Measurements from ENCODE around the gene SSC4D. TPM values are rescaled to one million over a fixed set of nuclear protein-coding genes. Genes with fewer than 3 reads are reported as not detected.

Gene SSC4D
- total and polyA plus RNA-seq, 9 of the 15 experiments (the other 6 are each of a cell fraction or from before 2014, with no cell fraction given) = 0.06 to 1.1 (median 0.85) TPM; not detected in 1

DNA sequence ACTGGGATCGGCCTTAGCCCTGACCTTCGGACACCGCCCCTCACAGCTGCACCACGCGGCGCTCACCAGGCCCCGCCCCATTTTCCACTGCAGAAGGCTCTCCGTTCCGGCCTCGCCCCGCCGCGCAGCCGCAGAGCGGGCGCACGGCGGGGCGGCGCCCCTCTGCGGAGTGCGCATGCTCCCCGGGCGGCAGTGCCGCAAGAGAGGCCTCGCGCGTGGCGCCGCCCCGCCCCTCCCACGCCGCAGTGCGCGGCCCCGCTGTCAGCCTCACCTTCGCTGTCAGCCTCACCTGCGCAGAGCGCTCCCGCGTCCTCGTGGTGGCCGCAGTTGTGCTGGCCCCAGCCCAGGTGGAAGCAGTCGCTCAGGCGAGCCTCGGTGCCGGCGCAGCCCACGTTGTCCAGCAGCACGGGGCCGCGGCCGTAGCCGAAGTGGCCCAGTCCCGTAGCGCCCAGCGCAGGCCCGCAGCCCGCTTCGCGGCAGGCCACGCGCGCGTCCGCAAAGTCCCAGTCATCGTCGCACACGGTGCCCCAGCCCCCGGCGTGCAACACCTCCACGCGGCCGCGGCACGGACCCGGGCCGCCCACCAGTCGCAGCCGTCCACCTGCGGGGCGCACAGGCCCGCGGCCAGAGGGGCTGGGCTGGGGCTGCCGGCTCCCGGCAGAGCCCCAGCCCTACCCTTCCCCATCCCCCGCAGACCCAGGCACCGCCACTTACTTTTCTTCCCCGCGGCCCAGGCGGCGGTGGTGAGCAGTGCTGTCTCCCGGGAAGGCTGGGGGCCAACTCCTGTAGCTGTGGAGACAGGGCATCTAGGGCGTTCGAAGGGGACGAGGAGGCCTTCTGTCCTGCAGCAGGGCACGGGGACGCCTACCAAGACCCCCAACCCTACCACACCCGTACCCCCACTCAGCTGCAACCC is 16.1 kb downstream of the SSC4D start (continued):
- TF ChIP-seq, protein P1, sequence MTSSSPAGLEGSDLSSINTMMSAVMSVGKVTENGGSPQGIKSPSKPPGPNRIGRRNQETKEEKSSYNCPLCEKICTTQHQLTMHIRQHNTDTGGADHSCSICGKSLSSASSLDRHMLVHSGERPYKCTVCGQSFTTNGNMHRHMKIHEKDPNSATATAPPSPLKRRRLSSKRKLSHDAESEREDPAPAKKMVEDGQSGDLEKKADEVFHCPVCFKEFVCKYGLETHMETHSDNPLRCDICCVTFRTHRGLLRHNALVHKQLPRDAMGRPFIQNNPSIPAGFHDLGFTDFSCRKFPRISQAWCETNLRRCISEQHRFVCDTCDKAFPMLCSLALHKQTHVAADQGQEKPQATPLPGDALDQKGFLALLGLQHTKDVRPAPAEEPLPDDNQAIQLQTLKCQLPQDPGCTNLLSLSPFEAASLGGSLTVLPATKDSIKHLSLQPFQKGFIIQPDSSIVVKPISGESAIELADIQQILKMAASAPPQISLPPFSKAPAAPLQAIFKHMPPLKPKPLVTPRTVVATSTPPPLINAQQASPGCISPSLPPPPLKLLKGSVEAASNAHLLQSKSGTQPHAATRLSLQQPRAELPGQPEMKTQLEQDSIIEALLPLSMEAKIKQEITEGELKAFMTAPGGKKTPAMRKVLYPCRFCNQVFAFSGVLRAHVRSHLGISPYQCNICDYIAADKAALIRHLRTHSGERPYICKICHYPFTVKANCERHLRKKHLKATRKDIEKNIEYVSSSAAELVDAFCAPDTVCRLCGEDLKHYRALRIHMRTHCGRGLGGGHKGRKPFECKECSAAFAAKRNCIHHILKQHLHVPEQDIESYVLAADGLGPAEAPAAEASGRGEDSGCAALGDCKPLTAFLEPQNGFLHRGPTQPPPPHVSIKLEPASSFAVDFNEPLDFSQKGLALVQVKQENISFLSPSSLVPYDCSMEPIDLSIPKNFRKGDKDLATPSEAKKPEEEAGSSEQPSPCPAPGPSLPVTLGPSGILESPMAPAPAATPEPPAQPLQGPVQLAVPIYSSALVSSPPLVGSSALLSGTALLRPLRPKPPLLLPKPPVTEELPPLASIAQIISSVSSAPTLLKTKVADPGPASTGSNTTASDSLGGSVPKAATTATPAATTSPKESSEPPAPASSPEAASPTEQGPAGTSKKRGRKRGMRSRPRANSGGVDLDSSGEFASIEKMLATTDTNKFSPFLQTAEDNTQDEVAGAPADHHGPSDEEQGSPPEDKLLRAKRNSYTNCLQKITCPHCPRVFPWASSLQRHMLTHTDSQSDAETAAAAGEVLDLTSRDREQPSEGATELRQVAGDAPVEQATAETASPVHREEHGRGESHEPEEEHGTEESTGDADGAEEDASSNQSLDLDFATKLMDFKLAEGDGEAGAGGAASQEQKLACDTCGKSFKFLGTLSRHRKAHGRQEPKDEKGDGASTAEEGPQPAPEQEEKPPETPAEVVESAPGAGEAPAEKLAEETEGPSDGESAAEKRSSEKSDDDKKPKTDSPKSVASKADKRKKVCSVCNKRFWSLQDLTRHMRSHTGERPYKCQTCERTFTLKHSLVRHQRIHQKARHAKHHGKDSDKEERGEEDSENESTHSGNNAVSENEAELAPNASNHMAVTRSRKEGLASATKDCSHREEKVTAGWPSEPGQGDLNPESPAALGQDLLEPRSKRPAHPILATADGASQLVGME (CRISPR knock-in tag; IDR thresholded peaks at IDR 0.05) = peak; percentile 94; the same call in 1 of the 2 replicates
- TF ChIP-seq PTBP1 (IDR thresholded peaks at IDR 0.05; ENCODE audit: low read depth, low read length) (no peak), FOXK1 (CRISPR knock-in tag; IDR thresholded peaks at IDR 0.05; ENCODE audit: borderline replicate concordance) (no peak), ZKSCAN1 (IDR thresholded peaks at IDR 0.05; ENCODE audit: low read depth, low read length) (0 out of 2 replicates have a peak, but pooled peaks have one; percentile 10), NR2C2 (CRISPR knock-in tag; IDR thresholded peaks at IDR 0.05) (peak; percentile 79; the same call in 1 of the 2 replicates), NR2C2 (tag; IDR thresholded peaks at IDR 0.05) (peak; percentile 62), ZNF584 (CRISPR knock-in tag; IDR thresholded peaks at IDR 0.05; ENCODE audit: low read depth) (peak; percentile 72; the same call in 1 of the 2 replicates), POLR2G (IDR thresholded peaks at IDR 0.05; ENCODE audit: low read depth, low read length) (peak; percentile 88), HDAC3 (IDR thresholded peaks at IDR 0.05; ENCODE audit: borderline replicate concordance, partially characterized antibody) (no peak), ZNF431 (CRISPR knock-in tag; IDR thresholded peaks at IDR 0.05) (0 out of 2 replicates have a peak, but pooled peaks have one; percentile 73), POLR2A (conservative IDR thresholded peaks at IDR 0.05) (peak; percentile 86)
- TF ChIP-seq, protein P2, sequence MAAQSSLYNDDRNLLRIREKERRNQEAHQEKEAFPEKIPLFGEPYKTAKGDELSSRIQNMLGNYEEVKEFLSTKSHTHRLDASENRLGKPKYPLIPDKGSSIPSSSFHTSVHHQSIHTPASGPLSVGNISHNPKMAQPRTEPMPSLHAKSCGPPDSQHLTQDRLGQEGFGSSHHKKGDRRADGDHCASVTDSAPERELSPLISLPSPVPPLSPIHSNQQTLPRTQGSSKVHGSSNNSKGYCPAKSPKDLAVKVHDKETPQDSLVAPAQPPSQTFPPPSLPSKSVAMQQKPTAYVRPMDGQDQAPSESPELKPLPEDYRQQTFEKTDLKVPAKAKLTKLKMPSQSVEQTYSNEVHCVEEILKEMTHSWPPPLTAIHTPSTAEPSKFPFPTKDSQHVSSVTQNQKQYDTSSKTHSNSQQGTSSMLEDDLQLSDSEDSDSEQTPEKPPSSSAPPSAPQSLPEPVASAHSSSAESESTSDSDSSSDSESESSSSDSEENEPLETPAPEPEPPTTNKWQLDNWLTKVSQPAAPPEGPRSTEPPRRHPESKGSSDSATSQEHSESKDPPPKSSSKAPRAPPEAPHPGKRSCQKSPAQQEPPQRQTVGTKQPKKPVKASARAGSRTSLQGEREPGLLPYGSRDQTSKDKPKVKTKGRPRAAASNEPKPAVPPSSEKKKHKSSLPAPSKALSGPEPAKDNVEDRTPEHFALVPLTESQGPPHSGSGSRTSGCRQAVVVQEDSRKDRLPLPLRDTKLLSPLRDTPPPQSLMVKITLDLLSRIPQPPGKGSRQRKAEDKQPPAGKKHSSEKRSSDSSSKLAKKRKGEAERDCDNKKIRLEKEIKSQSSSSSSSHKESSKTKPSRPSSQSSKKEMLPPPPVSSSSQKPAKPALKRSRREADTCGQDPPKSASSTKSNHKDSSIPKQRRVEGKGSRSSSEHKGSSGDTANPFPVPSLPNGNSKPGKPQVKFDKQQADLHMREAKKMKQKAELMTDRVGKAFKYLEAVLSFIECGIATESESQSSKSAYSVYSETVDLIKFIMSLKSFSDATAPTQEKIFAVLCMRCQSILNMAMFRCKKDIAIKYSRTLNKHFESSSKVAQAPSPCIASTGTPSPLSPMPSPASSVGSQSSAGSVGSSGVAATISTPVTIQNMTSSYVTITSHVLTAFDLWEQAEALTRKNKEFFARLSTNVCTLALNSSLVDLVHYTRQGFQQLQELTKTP (IDR thresholded peaks at IDR 0.05; ENCODE audit: low read depth in 1 of 2, partially characterized antibody in 2 of 2) = no peak
- TF ChIP-seq, protein P3, sequence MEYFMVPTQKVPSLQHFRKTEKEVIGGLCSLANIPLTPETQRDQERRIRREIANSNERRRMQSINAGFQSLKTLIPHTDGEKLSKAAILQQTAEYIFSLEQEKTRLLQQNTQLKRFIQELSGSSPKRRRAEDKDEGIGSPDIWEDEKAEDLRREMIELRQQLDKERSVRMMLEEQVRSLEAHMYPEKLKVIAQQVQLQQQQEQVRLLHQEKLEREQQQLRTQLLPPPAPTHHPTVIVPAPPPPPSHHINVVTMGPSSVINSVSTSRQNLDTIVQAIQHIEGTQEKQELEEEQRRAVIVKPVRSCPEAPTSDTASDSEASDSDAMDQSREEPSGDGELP (CRISPR knock-in tag; IDR thresholded peaks at IDR 0.05; ENCODE audit: borderline replicate concordance) = peak; percentile 96

Data from K562 (cell line).